NOMO-1 treated with dmso at 0.1 percent for 144 hours (cell line): Measurements from ENCODE around the gene IFNL2.
"Not testable (repeated sequence)": the region's sequence is repeated elsewhere in the genome, so short reads cannot be mapped to it uniquely, and the experiment has no call there.

Experiments used
- DNase-seq: peaks from one replicate; lab custom pipeline; 2025; ENCODE audit not compliant: unreplicated experiment; lab: John Stamatoyannopoulos, UW

IFNL2 gene

DNA sequence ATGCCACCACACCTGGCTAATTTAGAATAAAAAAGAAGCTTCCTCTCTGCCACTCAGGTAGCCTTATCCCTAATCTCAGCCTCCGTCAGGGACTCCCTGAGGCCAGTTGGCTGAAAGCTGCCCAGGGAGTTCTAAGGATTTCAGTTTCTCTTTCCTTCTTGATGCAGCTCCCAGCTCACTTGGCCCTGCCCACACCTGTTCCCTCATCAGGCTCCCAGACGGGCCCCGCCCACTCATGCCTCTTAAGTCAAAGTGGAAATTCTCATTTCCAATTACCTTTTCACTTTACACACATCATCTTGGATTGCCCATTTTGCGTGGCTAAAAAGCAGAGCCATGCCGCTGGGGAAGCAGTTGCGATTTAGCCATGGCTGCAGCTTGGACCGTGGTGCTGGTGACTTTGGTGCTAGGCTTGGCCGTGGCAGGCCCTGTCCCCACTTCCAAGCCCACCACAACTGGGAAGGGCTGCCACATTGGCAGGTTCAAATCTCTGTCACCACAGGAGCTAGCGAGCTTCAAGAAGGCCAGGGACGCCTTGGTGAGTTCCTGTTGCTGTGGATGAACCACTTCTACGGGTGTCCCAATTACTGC lies 28.0 kb downstream of the IFNL2 start, which contains the start of gene IFNL1:
Gene IFNL1, plus strand, starts transcription at position 353 of the 591 bp plus-strand sequence. Its CDS starts 15 bp downstream, at position 368.
- no peak for DNase-seq

DNA sequence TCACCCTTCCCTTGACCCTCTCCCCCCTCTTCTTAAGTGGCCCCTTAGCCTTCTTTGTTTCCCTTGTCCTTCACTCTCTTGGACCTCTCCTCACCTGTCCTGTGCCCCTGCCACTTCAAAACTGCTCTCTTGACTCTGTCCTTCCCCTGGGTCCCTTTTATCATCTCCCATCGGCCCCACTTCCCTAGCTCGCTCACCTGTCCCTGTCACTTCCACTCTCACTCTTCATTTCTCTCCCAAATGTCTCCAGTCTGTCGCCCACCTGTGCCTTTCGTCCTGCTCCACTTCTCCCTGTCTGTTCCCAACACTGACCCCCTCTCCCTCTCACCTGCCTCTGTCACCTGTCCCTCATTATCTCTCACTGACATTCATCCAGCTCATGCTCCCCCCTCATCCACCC lies 28.7 kb downstream of the IFNL2 start:
- no peak for DNase-seq

DNA sequence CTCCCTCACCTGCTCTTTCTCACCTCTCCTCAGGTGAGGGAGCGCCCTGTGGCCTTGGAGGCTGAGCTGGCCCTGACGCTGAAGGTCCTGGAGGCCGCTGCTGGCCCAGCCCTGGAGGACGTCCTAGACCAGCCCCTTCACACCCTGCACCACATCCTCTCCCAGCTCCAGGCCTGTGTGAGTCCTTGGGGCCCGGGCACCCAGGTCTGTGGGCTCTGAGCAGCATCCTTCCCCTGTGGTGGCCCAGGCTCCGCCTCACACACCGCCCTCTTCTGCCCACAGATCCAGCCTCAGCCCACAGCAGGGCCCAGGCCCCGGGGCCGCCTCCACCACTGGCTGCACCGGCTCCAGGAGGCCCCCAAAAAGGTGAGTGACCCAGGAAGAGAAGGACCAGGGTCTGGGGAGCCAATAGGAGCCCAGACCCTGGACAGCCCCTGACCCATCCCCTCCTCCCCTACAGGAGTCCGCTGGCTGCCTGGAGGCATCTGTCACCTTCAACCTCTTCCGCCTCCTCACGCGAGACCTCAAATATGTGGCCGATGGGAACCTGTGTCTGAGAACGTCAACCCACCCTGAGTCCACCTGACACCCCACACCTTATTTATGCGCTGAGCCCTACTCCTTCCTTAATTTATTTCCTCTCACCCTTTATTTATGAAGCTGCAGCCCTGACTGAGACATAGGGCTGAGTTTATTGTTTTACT lies 29.9 kb downstream of the IFNL2 start:
- DNase-seq: no peak

DNA sequence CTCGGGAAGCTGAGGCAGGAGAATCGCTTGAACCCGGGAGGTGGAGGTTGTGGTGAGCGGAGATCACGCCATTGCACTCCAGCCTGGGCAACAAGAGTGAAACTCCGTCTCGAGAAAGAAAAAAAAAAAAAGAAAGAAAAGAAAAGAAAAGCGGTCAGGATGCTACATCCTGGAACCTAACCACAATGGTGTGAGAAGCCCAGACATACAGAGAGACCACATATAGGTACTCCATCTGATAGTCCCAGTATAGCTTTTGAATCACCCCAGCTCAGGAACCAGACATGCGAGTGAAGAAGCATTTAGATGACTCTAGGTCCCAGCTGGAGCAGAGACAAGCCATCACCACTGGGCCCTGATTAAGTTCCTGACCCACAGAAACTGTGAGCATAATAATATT lies 31.2 kb downstream of the IFNL2 start:
- DNase-seq: no peak

DNA sequence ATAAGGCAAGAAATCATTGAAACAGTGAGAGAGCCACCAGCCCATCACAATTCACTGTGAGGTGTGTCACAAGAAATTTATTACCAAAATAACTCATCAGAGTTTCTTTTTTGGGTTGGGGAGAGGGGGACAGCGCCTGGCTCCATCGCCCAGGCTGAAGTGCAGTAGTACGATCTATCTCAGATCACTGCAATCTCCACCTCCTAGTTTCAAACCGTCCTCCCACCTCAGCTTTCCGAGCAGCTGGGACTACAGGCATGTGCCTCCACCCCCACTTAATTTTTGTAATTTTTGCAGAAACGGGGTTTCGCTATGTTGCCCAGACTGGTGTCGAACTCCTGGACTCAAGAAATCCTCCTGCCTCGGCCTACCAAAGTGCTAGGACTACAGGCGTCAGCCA lies 31.6 kb downstream of the IFNL2 start:
- DNase-seq: no peak

DNA sequence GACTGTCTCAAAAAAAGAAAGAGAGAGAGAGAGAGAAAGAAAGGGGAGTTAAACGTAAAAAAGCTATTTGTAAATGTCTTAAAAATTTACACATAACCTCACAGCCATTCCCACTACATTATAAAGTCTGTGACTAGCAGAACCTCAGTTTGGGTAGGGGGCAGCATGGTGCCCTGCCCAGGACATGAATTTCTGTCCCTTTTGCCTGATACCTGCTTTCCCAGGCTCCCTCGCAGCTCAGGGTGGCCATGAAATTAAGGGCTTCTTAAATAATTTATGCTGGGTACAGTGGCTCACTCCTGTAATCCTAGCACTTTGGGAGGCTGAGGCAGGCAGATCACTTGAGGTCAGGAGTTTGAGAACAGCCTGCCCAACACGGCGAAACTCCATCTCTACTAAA lies 32.8 kb downstream of the IFNL2 start:
- DNase-seq: no peak

DNA sequence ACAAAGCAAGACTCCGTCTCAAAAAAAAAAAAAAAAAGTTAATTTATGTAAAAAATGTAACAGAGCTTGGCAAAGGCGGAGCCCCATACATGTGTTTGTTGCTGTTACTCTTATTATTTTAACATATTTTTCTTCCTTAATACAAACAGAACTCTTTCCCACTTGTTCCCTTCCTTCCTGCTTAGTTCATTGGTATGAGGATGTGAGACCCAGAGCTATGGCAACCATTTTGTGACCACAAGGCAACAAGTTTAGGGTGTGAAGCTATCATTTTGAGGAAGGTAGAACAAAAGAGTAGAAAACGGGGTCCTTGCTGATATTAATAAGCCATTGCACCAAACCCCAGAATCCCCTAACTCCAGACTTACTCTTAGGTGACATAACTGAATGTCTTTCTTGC lies 33.4 kb downstream of the IFNL2 start:
- DNase-seq: no peak

DNA sequence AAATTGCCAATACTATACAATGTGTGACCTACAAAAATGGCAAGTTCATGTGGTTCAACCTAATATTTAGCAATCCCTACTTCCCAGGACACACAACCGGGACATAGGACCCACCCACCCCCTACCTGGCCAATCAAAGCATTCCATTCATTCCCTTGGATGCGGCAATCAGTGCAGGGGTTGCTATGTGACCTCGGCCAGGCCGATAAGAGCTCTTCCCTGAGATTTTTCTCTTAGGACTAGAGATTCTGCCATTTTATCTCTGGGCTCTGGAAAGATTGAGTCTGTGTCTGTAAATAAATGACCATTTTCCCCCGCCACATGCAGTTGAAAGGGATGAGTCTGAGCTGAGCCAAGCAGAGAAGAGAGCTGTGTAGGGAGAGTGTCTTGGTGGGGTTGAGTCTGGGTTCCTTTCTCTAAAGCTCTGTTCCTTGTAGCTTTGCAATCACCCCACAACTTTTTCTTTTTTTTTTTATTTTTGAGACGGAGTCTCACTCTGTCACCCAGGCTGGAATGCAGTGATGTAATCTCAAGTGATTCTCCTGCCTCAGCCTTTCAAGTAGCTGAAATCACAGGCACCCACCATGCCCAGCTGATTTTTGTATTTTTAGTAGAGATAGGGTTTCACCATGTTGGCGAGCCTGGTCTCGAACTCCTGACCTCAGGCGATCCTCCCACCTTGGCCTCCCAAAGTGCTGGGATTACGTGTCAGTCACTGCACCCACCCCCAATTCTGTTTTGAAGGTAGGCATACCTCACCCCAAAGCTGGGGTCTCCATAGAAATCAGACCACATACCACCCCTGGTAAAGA lies 35.4 kb downstream of the IFNL2 start:
- no peak for DNase-seq

DNA sequence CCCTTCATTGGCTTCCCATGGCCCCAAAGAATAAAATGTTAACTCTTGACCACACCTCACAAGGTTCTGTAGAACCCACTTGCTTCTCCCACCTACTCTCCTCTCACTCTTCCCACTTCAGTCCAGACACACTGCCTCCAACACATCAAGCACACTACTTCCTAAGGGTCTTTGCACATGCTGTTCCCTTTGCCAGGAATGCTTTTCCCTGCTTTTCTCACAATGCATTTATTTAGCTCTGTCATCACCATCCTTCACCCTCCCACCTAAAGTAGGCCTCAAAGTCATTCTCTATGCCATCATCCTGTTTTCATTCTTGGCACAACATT lies 36.0 kb downstream of the IFNL2 start:
- no peak for DNase-seq

DNA sequence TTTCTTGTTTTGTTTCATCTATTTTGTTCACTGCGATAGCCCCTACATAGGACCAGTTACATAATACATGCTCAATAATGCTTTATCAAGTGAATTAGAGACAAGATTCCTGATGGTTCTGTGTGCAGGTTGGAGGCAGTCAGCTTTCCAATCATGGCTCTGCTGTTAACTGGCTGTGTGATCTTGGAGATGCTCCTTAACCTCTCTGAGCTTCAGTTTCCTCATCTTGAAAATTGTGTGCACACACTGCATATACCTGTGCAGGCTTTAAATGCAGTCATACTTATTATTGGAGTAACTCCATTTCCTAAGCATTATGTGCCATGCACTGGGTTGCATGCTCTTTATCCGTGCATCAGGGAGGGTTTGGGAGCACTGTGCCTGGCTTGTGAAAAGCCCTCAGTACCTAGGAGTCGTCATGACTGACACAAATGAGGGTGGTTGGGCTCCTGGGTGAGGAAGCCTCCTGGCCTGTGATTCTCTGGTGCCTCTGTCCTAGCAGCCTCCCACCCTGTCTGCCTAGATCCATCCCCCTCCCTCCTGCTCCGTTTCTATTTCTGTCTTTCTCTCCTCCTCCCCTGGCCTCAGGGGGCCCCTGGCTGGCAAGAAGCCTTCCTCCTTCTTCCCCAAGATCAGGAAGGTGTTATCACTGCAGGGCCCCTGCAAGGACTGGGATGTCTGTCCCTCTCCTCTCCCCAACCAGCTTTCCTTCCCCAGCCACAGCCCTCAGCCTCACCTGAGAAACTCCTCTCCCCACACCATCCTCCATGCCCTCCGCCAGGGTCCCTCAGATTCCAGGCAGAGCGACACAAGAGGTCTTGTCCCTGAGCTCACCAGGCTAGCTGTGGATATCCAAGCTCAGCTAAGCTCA lies 36.7 kb downstream of the IFNL2 start:
- no peak for DNase-seq

DNA sequence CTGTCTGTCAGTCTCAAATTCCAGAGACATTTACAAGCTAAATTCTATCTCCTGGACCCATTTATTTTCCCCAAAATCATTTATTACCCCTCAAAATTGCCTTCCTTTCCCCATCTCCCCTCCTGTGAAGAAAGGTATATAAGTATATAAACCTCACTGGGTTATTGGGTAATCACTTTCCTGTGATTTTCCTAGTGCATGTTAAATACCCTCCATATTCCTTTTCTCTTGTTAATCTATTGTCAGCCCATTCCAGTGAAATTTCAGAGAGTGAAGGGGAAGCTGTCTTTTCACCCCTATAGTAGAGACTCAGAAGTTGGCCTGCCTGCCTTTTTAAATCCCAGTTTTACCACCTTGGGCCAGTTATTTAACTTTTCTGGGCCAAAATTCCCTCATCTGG lies 37.9 kb downstream of the IFNL2 start:
- DNase-seq: no peak

DNA sequence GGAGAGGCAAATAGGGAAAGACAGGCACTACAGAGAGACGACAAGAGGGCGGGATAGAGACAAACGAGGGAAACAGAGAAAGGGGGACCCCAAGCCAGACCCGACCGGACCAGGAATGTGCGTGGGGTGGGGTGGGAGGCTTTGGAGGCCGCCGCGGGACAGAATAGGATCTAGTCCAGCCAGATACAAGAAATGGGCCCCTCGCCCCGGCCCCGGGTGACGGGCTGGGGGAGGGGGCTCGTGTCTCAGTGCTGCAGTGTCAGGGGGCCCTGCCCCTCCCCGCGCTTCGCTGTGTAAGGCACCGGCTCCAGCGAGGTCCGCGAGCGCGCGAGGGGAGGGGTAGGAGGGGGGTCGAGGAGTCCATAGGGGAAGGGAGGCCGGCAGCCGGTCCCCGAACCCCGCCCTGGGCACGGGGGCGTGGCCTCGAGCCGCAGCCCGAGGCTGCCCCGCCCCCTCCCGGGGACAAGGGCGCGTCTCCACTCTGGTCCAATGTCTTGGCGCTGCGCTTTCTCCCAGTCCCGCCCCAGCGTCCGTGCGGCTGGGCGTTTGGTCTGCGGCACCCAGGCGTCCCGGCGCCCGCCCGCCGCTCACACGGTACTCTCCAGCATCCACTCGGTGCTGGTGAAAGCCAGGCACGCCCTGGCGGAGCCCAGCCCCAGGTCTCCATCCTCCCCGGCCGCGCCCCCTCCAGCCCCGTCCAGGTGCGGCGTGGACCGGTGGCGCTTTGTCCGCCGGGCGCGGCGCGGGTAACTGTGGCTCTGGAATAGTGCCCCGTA lies 39.0 kb downstream of the IFNL2 start:
- DNase-seq: no peak

DNA sequence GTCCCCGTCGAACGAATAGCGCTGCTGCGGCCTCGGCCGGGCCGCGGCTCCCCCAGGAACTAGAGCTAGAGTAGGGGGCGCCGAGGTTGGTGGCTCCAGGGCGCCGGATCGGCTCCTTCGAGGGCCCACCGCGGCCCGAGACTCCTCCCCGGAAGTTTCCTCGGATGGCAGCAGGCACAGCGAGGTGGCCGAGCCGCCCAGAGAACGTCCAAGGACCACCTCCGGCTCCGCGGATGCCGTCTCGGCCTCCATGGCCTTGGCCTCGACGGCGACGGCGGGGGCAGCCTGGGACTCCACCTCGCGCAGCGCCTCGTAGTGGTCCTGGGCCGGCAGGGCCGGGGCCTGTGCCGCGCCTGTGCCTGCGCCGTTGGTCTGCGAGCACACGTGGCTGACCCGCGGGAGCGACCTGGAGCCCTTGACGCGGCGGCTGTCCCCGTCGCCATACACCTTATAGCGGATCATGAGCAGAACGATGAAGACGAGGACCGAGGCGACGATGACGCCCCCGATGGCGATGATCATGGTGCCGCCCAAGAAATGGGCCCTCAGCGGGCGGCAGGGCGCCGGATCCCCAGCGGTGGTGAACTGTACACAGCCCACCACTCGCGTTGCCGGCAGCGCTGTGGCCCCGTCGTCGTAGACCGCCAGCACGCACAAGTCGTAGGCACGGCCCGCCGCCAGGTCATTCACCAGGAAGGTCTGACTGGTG lies 39.8 kb downstream of the IFNL2 start:
- DNase-seq: no peak

DNA sequence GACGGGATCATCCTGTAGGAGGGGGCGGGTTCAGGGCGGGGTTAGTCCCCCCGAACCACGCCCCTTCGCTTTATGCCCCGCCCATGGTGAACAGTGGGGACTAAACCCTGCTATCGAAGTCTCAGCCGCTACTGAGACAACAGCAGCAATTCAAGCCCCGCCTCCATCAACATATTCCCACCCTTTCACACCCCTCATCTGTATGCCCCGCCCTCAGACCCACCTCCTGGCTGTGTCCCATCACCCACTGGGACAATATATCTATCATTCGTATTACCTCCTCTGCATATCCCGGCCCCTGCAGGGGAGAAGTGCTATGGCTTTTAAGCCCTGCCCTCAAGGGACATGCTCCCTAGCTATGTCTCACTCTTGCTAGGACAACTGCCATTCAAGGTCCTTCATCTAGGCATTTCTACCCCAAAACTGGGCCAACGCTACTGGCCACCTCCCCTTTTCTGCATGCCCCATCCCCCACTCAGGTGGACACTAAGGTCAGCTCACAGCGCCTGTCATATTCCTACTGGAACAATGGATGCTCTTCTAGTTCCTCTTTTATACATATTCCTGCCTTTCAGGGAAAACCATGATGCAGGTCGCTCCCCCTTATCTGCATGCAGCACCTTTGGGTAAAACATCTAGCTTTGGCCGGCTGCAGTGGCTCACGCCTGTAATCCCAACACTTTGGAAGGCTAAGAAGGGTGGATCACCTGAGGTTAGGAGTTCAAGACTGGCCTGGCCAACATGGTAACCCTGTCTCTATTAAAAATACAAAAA lies 40.5 kb downstream of the IFNL2 start:
- DNase-seq: no peak

DNA sequence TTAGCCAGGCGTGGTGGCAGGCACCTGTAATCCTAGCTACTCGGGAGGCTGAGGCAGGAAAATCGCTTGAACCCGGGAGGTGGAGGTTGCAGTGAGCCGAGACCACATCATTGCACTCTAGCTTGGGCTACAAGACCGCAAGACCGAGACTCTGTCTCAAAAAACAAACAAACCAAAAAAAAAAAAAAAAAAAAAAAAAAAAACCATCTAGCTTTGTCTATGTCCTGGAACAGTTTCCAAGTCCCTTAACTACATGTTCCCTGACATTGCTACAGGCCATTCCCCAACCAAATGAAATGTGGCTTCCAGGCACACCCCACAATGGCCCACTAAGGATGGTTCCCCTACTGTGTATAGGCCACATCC lies 41.1 kb downstream of the IFNL2 start:
- DNase-seq: not testable (repeated sequence)

DNA sequence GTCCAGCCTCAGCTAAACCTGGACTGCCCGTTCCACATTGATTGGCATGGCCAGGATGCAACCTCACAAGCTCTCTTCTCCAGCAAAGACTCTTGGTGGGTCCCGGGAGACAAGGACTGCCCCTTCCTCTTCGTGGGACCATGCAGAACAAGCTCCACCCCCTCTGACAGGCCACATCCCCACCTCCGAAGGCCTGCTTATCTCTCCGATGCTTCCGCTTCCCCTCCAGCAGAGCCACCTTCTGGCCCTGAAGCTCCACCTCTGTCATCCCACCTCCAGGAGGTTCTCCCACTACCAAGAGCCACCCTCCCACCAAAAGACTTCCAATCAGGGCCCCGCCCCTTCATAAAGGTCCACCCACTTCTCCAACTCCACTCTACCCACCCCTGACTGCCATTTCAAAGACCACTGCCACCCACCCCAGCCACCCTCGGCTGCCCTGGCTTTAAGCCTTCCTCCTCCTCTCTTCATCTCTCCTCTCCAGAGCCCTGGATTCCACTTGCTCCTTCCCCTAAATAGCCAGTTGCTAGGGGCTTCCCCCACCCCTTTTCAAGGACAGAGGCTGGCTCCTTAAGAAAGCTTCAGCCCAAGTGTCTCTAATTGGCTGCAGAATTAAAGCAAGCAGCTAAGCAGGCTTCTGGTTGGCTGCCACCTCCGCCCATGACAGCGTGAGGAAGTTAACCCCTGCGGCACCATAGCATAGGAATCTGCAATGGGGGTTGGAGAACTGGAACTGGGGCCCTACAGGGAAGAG lies 42.5 kb downstream of the IFNL2 start:
- DNase-seq: no peak

DNA sequence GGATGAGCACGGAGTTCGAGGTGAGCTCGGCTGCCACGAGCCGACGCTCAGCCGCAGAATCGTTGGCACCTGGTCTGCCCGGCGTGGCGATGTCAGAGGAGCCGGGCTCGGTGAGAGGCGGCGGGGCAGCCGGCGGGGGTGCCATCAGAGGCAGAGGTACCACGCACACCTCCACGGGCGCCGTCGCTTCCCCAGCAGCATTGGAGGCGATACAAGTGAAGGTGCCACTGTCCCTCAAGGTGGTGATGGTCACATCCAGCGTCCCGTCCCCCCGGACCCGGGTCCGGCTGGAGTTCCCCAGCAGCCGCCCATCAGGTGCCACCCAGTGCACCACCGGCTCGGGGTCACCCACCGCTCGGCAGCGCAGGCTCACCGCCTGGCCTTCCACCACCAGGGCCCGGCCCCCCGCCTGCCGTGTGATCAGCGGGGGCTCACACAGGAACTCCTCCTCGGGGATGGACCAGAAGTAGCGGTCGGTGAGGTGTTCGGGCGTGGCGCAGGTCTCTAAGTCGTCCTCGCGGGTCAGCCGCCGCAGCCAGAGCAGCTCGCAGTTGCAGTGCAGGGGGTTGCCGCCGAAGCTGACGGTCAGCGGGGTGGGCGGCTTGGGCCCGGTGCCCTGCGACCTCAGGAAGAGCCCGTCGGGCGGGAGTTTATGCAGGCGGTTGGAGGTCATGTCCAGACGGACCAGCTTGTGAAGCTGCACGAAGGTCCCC lies 46.0 kb downstream of the IFNL2 start:
- no peak for DNase-seq

DNA sequence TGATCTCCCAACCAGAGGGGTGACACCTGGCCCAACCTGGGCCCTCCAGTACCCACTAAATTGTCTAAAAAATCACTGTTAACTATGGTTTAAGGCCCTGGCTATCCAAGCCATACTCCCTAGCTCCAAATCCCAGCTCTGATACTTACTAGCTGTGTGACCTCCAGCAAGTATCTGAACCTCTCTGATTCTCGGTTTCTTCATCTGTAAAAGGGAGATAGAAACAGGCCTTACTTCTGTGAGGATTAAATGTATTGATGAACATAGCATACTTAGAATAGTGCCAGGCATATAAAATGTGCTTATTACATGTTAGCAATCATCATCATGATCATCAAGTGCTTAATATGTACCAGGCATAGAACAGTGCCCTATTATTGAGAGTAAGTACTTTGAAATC lies 47.7 kb downstream of the IFNL2 start:
- no peak for DNase-seq
